CD8-positive, alpha-beta memory T cell (primary cell): ENCODE data around the gene RASEF. TPM values are rescaled to one million over a fixed set of nuclear protein-coding genes. Genes with fewer than 3 reads are reported as not detected.
"Not testable (repeated sequence)": the region's sequence is repeated elsewhere in the genome, so short reads cannot be mapped to it uniquely, and the experiment has no call there.

ENCODE experiments used
- CTCF ChIA-PET: fragments of 350-600 bp; sonication (Branson Sonifier 250); formaldehyde crosslinking; loops from one replicate; lab custom pipeline; 2021; ENCODE audit warnings: antibody characterized with exemption; lab: Charles Lee
- POLR2A ChIA-PET: fragments of 350-600 bp; sonication (Branson Sonifier 250); formaldehyde crosslinking; loops from one replicate; lab custom pipeline; 2021; ENCODE audit warnings: antibody characterized with exemption; lab: Charles Lee
- DNase-seq, 5 donors: peaks; one replicate each; pipeline versions ENCODE4 v3.0.0 to v3.0.0-alpha.2; 2020 to 2022; ENCODE audit warnings: mixed read lengths in 1 of 5
- H3K27ac ChIP-seq: one replicate; pipeline ENCODE4 v1.7.0; 2013; ENCODE audit warnings: low read depth, mild to moderate bottlenecking, low read length, moderate library complexity
- H3K27me3 ChIP-seq: 2 replicates; pipeline ENCODE4 v1.7.0; 2013; ENCODE audit warnings: low read length, mild to moderate bottlenecking; ENCODE audit not compliant: insufficient read depth, poor library complexity, severe bottlenecking
- H3K36me3 ChIP-seq: 2 replicates; pipeline ENCODE4 v1.7.0; 2013; ENCODE audit warnings: mild to moderate bottlenecking, low read length, moderate library complexity; ENCODE audit not compliant: insufficient read depth
- H3K4me1 ChIP-seq: 2 replicates; pipeline ENCODE4 v1.7.0; 2013; ENCODE audit warnings: mild to moderate bottlenecking, low read length, moderate library complexity; ENCODE audit not compliant: insufficient read depth
- H3K4me3 ChIP-seq: 2 replicates; pipeline ENCODE4 v1.7.0; 2013; ENCODE audit warnings: mild to moderate bottlenecking, low read length
- H3K9me3 ChIP-seq: 2 replicates; pipeline ENCODE4 v1.7.0; 2013; ENCODE audit warnings: mild to moderate bottlenecking, low read length
- H3K27ac Mint-ChIP-seq, 8 donors: one replicate each; pipeline ENCODE4 v1.8.0; 2020 to 2021; ENCODE audit warnings: mixed read lengths in 8 of 8, mild to moderate bottlenecking in 6 of 8, inconsistent platforms in 3 of 8, moderate library complexity in 3 of 8
- H3K27me3 Mint-ChIP-seq, 2 donors: one replicate each; pipeline ENCODE4 v1.8.0; 2020 to 2021; ENCODE audit warnings: mixed read lengths in 2 of 2, mild to moderate bottlenecking in 1 of 2, moderate library complexity in 1 of 2
- H3K36me3 Mint-ChIP-seq, 3 donors: one replicate each; pipeline ENCODE4 v1.8.0; 2020 to 2021; ENCODE audit warnings: mixed read lengths in 3 of 3, inconsistent platforms in 1 of 3, mild to moderate bottlenecking in 1 of 3
- H3K4me1 Mint-ChIP-seq, 3 donors: one replicate each; pipeline ENCODE4 v1.8.0; 2020 to 2021; ENCODE audit warnings: mixed read lengths in 3 of 3, inconsistent platforms in 1 of 3, mild to moderate bottlenecking in 1 of 3
- H3K4me3 Mint-ChIP-seq, 7 donors: one replicate each; pipeline ENCODE4 v1.8.0; 2020 to 2021; ENCODE audit warnings: mixed read lengths in 7 of 7, mild to moderate bottlenecking in 6 of 7, moderate library complexity in 4 of 7, inconsistent platforms in 2 of 7
- H3K9me3 Mint-ChIP-seq, 5 donors: one replicate each; pipeline ENCODE4 v1.8.0; 2020 to 2022; ENCODE audit warnings: mixed read lengths in 5 of 5, mild to moderate bottlenecking in 3 of 5, moderate library complexity in 2 of 5, inconsistent platforms in 1 of 5
- polyA plus RNA-seq: library from polyadenylated mRNA; unstranded; fragments of 300-500 nt; fragmentation: Illumina TruSeq; gene quantifications from one replicate; pipeline ENCODE4 v1.2.3, GENCODE V29; 2021
- total RNA-seq, 2 experiments: library from RNA; stranded (reverse); gene quantifications; one replicate each; pipeline ENCODE4 v1.2.3, GENCODE V29; 2021

The RASEF gene
- total and polyA plus RNA-seq, 3 experiments from 2014 or later = not detected

- no peaks in the 10 kb centered on the region for H3K27me3 ChIP-seq
- H3K36me3 ChIP-seq = no peaks in the 10 kb centered on the region
- peaks cover 0 to 2% of the 10 kb centered on the region in 2 donors for H3K27me3 Mint-ChIP-seq
- POLR2A ChIA-PET = no interaction called here
- no peaks in the 10 kb centered on the region for H3K36me3 Mint-ChIP-seq
- H3K4me1 ChIP-seq = no peaks in the 10 kb centered on the region
- no peaks in the 10 kb centered on the region for H3K9me3 ChIP-seq
- peaks cover 0 to 11% (median 2%) of the 10 kb centered on the region in 5 donors for H3K9me3 Mint-ChIP-seq
- H3K4me1 Mint-ChIP-seq = no peaks in the 10 kb centered on the region
- H3K27ac ChIP-seq = no peak overlapping the region
- no peak for DNase-seq
- H3K27ac Mint-ChIP-seq = no peak overlapping the region
- H3K4me3 ChIP-seq = no peak overlapping the region
- H3K4me3 Mint-ChIP-seq = no peak overlapping the region
- CTCF ChIA-PET = no interaction called here
Measured at GRCh38 chr9:82940376-82940775, 122.6 kb downstream of the RASEF start.

DNA sequence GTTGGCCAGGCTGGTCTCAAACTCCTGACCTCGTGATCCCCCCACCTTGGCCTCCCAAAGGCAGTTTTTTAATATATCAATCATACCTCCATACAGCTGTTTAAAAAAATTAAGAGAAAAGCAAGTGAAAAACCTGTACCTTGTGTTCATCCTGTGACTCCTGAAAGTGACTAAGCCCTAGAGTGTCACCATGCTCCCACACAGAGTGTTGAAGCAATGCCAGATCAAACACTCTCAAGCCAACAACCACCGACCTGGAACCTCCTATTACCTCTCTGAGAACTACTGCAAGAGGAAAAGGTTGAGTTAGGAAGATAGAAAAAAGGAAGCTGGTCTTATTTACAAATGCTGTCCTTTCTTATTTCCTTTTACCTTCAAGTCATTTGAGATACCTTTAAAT lies 123.5 kb downstream of the RASEF start:
- no peak for DNase-seq
- POLR2A ChIA-PET = no interaction called here
- CTCF ChIA-PET = no interaction called here

DNA sequence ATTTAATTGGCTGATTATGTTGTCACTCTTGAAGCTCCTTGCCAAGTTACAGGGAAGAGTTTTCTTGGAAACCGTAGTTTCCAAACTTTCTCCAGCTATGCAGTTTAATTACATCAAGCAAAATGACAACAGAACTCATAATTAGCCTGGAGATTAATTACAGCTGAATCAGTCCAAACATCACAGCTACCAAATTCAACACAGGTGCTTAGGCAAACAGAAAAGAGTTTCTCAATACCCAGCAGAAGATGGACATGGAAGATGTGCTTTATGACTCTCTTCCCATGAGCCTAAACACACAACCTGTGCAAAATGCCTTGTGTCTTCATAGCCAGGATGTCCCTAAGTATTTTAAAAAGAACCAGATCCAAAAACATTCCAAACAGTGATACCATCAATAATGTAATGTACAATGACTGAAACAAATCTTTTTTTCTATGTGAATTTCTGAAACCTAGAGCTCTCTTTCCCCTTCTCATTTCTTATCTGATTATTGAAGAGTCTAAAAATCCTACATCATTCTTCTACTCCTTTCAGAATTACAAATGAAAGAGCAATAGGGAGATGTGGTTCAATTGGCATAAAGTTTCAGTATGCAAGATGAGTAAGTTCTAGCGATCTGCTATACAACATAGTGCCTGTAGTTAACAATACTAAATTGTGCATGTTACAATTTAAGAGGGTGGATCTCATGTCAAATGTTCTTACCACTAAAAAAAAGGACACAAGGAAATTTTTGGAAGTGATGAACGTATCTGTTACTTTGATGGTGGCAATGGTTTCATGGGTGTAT lies 124.3 kb downstream of the RASEF start:
- ChIA-PET CTCF (interaction anchor here (1.5 kb wide), 1 partner anchor 10 kb away, joined by 3 read pairs; no protein-coding TSS in a partner anchor), POLR2A (no interaction called here)
- no peak for DNase-seq
- H3K27ac ChIP-seq = no peak overlapping the region
- Mint-ChIP-seq H3K4me3 (no peak overlapping the region), H3K27me3 (peaks cover 0 to 2% of the 10 kb centered on the region in 2 donors), H3K9me3 (peaks cover 0 to 11% (median 4%) of the 10 kb centered on the region in 5 donors), H3K36me3 (no peaks in the 10 kb centered on the region), H3K27ac (no peak overlapping the region), H3K4me1 (no peaks in the 10 kb centered on the region)
- H3K9me3 ChIP-seq = no peaks in the 10 kb centered on the region
- H3K4me1 ChIP-seq = no peaks in the 10 kb centered on the region
- no peaks in the 10 kb centered on the region for H3K27me3 ChIP-seq
- H3K4me3 ChIP-seq = no peak overlapping the region
- H3K36me3 ChIP-seq = no peaks in the 10 kb centered on the region

More for the DNA sequence above, 123.5 kb downstream of the RASEF start:
- Mint-ChIP-seq H3K4me3 (no peak overlapping the region), H3K9me3 (peaks cover 0 to 11% (median 4%) of the 10 kb centered on the region in 5 donors), H3K27ac (no peak overlapping the region), H3K27me3 (peaks cover 0 to 2% of the 10 kb centered on the region in 2 donors), H3K4me1 (no peaks in the 10 kb centered on the region), H3K36me3 (no peaks in the 10 kb centered on the region)
- H3K9me3 ChIP-seq = no peaks in the 10 kb centered on the region
- H3K27ac ChIP-seq = no peak overlapping the region
- H3K4me3 ChIP-seq = no peak overlapping the region
- H3K4me1 ChIP-seq = no peaks in the 10 kb centered on the region
- H3K27me3 ChIP-seq = no peaks in the 10 kb centered on the region
- no peaks in the 10 kb centered on the region for H3K36me3 ChIP-seq

DNA sequence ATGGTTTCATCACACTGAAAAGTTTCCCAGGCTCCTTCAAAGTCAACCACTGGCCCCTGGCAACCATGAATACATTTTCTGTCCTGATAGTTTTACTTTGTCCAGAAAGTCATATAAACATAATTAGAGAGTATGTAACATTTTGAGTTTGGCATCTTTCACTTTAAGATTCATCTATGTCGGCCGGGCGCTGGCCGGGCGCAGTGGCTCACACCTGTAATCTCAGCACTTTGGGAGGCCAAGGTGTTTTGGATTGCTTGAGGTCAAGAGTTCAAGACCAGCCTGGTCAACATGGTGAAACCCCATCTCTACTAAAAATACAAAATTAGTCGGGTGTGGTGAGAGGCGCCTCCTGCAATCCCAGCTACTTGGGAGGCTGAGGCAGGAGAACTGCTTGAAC lies 126.4 kb downstream of the RASEF start:
- H3K4me3 Mint-ChIP-seq, CTCF ChIA-PET, H3K27me3 Mint-ChIP-seq, H3K4me1 ChIP-seq, H3K27me3 ChIP-seq, H3K36me3 ChIP-seq, DNase-seq, H3K27ac Mint-ChIP-seq, H3K27ac ChIP-seq, H3K4me3 ChIP-seq, H3K36me3 Mint-ChIP-seq, H3K9me3 ChIP-seq, H3K4me1 Mint-ChIP-seq, POLR2A ChIA-PET: not testable (repeated sequence)
- H3K9me3 Mint-ChIP-seq = peaks cover 0 to 11% (median 2%) of the 10 kb centered on the region in 5 donors

DNA sequence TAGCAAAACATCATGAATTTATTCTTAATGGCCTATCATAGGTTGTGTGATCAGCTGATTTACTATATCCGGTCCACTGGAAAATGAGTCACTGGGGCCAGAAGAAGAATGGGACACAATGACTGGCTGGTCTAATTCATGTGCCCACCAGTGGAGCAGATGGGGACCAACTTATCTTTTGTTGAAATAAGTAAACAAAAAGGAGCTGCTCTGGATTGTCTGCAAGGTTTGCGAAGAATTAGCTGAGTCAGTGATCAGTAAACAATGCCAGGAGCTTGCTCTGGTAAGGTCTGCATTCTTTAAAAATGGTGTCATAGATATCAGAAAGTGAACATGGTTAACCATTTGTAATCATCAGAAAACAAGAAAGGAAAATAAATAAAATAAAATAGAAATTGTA lies 128.0 kb downstream of the RASEF start:
- H3K9me3 ChIP-seq = no peaks in the 10 kb centered on the region
- ChIA-PET CTCF (no interaction called here), POLR2A (no interaction called here)
- Mint-ChIP-seq H3K4me3 (no peak overlapping the region), H3K36me3 (no peaks in the 10 kb centered on the region), H3K27me3 (peaks cover 0 to 2% of the 10 kb centered on the region in 2 donors), H3K9me3 (peaks cover 0 to 11% (median 2%) of the 10 kb centered on the region in 5 donors), H3K27ac (no peak overlapping the region), H3K4me1 (no peaks in the 10 kb centered on the region)
- H3K27me3 ChIP-seq = no peaks in the 10 kb centered on the region
- DNase-seq = no peak
- H3K4me3 ChIP-seq = no peak overlapping the region
- no peaks in the 10 kb centered on the region for H3K4me1 ChIP-seq
- no peaks in the 10 kb centered on the region for H3K36me3 ChIP-seq
- no peak overlapping the region for H3K27ac ChIP-seq

DNA sequence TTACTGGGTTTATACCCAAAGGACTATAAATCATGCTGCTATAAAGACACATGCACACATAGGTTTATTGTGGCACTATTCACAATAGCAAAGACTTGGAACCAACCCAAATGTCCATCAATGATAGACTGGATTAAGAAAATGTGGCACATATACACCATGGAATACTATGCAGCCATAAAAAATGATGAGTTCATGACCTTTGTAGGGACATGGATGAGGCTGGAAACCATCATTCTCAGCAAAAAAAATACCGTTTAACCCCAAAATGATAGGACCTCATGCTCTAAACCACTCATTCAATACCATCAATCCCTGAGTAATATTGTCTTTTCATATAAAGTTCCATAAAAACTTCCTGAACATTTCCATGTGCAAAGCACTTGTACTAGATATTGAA lies 128.9 kb downstream of the RASEF start:
- H3K9me3 ChIP-seq, H3K36me3 Mint-ChIP-seq, CTCF ChIA-PET, H3K4me1 ChIP-seq, H3K4me3 Mint-ChIP-seq, H3K4me1 Mint-ChIP-seq, H3K27me3 Mint-ChIP-seq, H3K27me3 ChIP-seq, H3K4me3 ChIP-seq, POLR2A ChIA-PET, H3K36me3 ChIP-seq, H3K27ac ChIP-seq, H3K27ac Mint-ChIP-seq, H3K9me3 Mint-ChIP-seq, DNase-seq: not testable (repeated sequence)

GRCh38 chr9:82930116-82930515 lies 132.8 kb downstream of the RASEF start:
- CTCF ChIA-PET = no interaction called here
- Histone ChIP-seq H3K4me3 (no peak overlapping the region), H3K4me1 (no peaks in the 10 kb centered on the region), H3K9me3 (no peaks in the 10 kb centered on the region), H3K27me3 (no peaks in the 10 kb centered on the region), H3K27ac (no peak overlapping the region), H3K36me3 (no peaks in the 10 kb centered on the region)
- POLR2A ChIA-PET = no interaction called here
- no peak overlapping the region for H3K27ac Mint-ChIP-seq
- no peaks in the 10 kb centered on the region for H3K36me3 Mint-ChIP-seq
- H3K9me3 Mint-ChIP-seq = peaks cover 0 to 5% (median 3%) of the 10 kb centered on the region in 5 donors
- no peak overlapping the region for H3K4me3 Mint-ChIP-seq
- no peaks in the 10 kb centered on the region for H3K4me1 Mint-ChIP-seq
- no peak for DNase-seq
- H3K27me3 Mint-ChIP-seq = no peaks in the 10 kb centered on the region
